GM13977 (cell line): ENCODE data around the gene COLEC12.
"Not testable (repeated sequence)": the region's sequence is repeated elsewhere in the genome, so short reads cannot be mapped to it uniquely, and the experiment has no call there.

Source experiments
- DNase-seq: peaks from one replicate; pipeline ENCODE4 v3.0.0; 2012; ENCODE audit warnings: low spot score
- CTCF ChIP-seq: IDR thresholded peaks from 2 replicates; pipeline ENCODE4 v1.5.1; 2012; ENCODE audit warnings: mild to moderate bottlenecking, control low read depth; ENCODE audit not compliant: insufficient read depth; ENCODE audit errors: extremely low read depth, missing control alignments
- in situ Hi-C: fragments of 300-500 bp; cut with MboI; formaldehyde crosslinking; loops from one replicate; pipeline ENCODE4 v1.12.0; 2022; ENCODE audit warnings: low sequenced_read_pairs, low pct_unique_long_range_greater_than_20kb, mixed read lengths, inconsistent platforms; ENCODE audit not compliant: unreplicated experiment

COLEC12 gene

GRCh38 chr18:313931-314330, 186.6 kb downstream of the COLEC12 start:
- in situ Hi-C loops, result no loop called here
- no peak for TF ChIP-seq CTCF
- no peak for DNase-seq

GRCh38 chr18:312415-312814, 188.1 kb downstream of the COLEC12 start:
- in situ Hi-C loops, result no loop called here
- no peak for TF ChIP-seq CTCF
- no peak for DNase-seq

GRCh38 chr18:310042-310441, 190.5 kb downstream of the COLEC12 start:
- no peak for TF ChIP-seq CTCF
- in situ Hi-C loops, result no loop called here
- no peak for DNase-seq

GRCh38 chr18:308086-308485, 192.4 kb downstream of the COLEC12 start:
- DNase-seq, in situ Hi-C loops: not testable (repeated sequence)

- TF ChIP-seq CTCF, result no peak
- in situ Hi-C loops, result no loop called here
These were observed 193.8 kb downstream of the COLEC12 start for GRCh38 chr18:306608-307255.

GRCh38 chr18:305003-305501, 195.4 kb downstream of the COLEC12 start:
- TF ChIP-seq CTCF, result no peak
- in situ Hi-C loops, result no loop called here
- DNase-seq, result no peak

More at GRCh38 chr18:306608-307255, 193.8 kb downstream of the COLEC12 start:
- no peak for DNase-seq

GRCh38 chr18:303607-304006, 196.9 kb downstream of the COLEC12 start:
- in situ Hi-C loops, result no loop called here
- no peak for TF ChIP-seq CTCF
- DNase-seq, result no peak
